HL-60 (cell line): ENCODE results near the gene LGALS7.

ENCODE experiments used
- DNase-seq, 2 experiments: peaks; one replicate each; pipeline ENCODE4 v3.0.0-alpha.2; 2010 to 2020; ENCODE audit warnings: low read depth in 1 of 2, low spot score in 1 of 2
- H3K27ac ChIP-seq: fragments of 250-450 bp; sonication (Bioruptor Pico); replicated peaks from 2 replicates; pipeline ENCODE4 v1.5.1; 2020; ENCODE audit warnings: mild to moderate bottlenecking, moderate library complexity
- H3K27me3 ChIP-seq: fragments of 250-450 bp; sonication (Bioruptor Pico); 2 replicates; pipeline ENCODE4 v1.5.1; 2021; ENCODE audit warnings: mild to moderate bottlenecking, moderate library complexity; ENCODE audit not compliant: insufficient read depth, poor library complexity, severe bottlenecking
- H3K4me3 ChIP-seq: replicated peaks from 2 replicates; pipeline ENCODE4 v1.5.1; 2011; ENCODE audit warnings: mild to moderate bottlenecking, control low read depth, low read length; ENCODE audit not compliant: insufficient read depth
- CTCF ChIP-seq: IDR thresholded peaks from one replicate; pipeline ENCODE4 v1.5.1; 2011; ENCODE audit warnings: low read length, control low read depth, inconsistent platforms; ENCODE audit not compliant: insufficient read depth
- GABPA ChIP-seq: IDR thresholded peaks from 2 replicates; pipeline ENCODE4 v1.6.1; 2012; ENCODE audit warnings: low read depth
- POLR2AphosphoS5 ChIP-seq: IDR thresholded peaks from 2 replicates; pipeline ENCODE4 v1.6.1; 2012; ENCODE audit warnings: low read depth
- REST ChIP-seq: IDR thresholded peaks from 2 replicates; pipeline ENCODE4 v1.6.1; 2012; ENCODE audit warnings: low read depth; ENCODE audit not compliant: insufficient replicate concordance
- SPI1 ChIP-seq: IDR thresholded peaks from 2 replicates; pipeline ENCODE4 v1.6.1; 2012; ENCODE audit warnings: low read depth, mild to moderate bottlenecking, borderline replicate concordance

The LGALS7 gene

GRCh38 chr19:38727868-38728660 is 45.3 kb downstream of the LGALS7 start:
- H3K27ac ChIP-seq = no peak overlapping the region
- peak in 1 of 2 experiments; percentile 16 for DNase-seq
- TF ChIP-seq CTCF (no peak), REST (no peak), POLR2AphosphoS5 (no peak), GABPA (no peak), SPI1 (no peak)
- H3K4me3 ChIP-seq = no peak overlapping the region
- H3K27me3 ChIP-seq = no peaks in the 10 kb centered on the region

DNA sequence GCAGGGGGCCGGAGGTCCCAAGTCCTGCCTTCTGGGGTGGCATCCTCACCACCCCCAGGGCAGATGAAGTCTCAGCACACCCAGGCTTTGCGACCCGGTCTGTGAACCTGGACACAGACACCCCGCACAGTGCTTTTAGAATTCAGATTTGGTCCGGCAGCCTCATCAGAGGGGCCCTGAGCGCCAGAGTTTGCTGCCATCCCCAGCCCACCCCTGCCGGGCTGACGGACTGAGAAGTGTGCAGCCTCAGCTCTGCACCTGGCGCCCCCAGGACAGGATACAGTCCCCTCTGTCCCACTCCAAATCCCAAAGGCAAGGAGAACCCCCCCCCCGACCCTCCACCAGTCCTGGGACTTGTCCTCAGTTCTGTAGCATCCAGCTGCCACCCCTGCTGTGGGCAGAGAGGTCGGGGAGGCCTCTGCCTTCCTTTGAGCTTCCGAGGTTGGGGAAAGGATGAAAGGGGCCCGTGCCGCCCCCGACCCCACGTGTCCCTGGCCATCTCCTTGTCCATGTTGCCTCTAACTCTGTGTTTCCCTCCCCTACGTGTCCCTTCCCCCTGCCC is 45.9 kb downstream of the LGALS7 start:
- no peak for DNase-seq
- no peak overlapping the region for H3K4me3 ChIP-seq
- no peaks in the 10 kb centered on the region for H3K27me3 ChIP-seq
- no peak overlapping the region for H3K27ac ChIP-seq
- TF ChIP-seq GABPA (no peak), SPI1 (no peak), REST (no peak), CTCF (no peak), POLR2AphosphoS5 (no peak)

GRCh38 chr19:38726761-38727301 is 46.5 kb downstream of the LGALS7 start:
- Histone ChIP-seq H3K27ac (no peak overlapping the region), H3K27me3 (no peaks in the 10 kb centered on the region), H3K4me3 (no peak overlapping the region)
- no peak for TF ChIP-seq CTCF
- no peak for TF ChIP-seq GABPA
- no peak for DNase-seq
